IPS-18a (cell line): ENCODE measurements around the gene SLC28A1.

Experiments
- H3K27ac ChIP-seq: one replicate; pipeline ENCODE4 v1.5.1; 2013; ENCODE audit warnings: low read length
- H3K27me3 ChIP-seq: one replicate; pipeline ENCODE4 v1.6.1; 2013; ENCODE audit warnings: mild to moderate bottlenecking, low read length; ENCODE audit not compliant: control insufficient read depth, insufficient read depth
- H3K36me3 ChIP-seq: one replicate; pipeline ENCODE4 v1.6.1; 2013; ENCODE audit warnings: low read depth, low read length; ENCODE audit not compliant: control insufficient read depth
- H3K4me1 ChIP-seq: one replicate; pipeline ENCODE4 v1.6.1; 2013; ENCODE audit warnings: low read depth, low read length; ENCODE audit not compliant: control insufficient read depth
- H3K4me3 ChIP-seq: one replicate; pipeline ENCODE4 v1.5.1; 2013; ENCODE audit warnings: low read length
- H3K9ac ChIP-seq: one replicate; pipeline ENCODE4 v1.6.1; 2013; ENCODE audit warnings: mild to moderate bottlenecking, low read length, moderate library complexity
- H3K9me3 ChIP-seq: one replicate; pipeline ENCODE4 v1.6.1; 2013; ENCODE audit warnings: low read depth, low read length; ENCODE audit not compliant: control insufficient read depth

Gene SLC28A1

DNA sequence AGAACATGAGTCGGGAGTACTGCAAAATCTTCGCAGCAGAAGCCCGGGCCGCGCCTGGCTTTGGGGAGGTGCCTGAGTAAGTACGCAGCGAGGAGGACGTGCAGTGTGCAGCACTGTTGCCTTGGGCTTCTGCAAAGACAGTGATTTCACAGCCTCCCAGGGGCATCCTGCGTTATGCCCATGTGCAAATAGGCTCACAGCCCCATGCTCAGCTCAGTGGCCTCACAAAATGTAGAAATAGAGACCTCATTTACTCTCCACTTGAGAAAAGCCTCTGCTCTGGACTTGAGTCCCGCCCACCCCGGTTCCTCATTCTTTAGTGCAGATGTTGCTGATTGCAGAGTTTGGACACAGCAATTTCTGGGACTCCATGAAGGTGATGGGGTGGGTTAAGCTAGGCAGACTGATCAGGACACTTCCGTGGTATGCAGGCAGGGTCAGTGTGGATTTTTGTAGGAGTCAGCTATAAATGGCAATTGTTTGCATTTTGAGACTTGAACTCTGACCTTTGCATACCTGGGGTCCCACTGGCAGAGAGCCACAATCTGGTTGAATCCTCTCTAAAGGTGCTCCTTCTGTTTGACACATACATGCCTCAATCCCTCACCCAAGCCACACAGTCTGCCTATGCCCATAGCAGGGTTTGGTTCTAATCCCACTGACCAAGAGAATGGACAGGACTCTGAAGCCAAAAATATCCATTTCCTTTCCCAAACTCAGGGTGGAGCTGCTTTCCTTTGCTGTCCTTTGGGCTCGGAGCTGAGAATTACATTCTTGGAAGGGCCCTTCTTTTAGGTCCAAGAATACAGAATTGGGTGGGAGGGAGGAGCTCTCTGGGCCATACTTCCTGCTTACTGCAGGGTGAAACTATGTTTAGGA lies 20.7 kb upstream of the SLC28A1 start:
- no peak overlapping the region for H3K4me3 ChIP-seq
- no peaks in the 10 kb centered on the region for H3K27me3 ChIP-seq
- H3K27ac ChIP-seq: no peak overlapping the region
- H3K9me3 ChIP-seq: no peaks in the 10 kb centered on the region
- no peaks in the 10 kb centered on the region for H3K36me3 ChIP-seq
- H3K9ac ChIP-seq: no peak overlapping the region
- H3K4me1 ChIP-seq: no peaks in the 10 kb centered on the region

DNA sequence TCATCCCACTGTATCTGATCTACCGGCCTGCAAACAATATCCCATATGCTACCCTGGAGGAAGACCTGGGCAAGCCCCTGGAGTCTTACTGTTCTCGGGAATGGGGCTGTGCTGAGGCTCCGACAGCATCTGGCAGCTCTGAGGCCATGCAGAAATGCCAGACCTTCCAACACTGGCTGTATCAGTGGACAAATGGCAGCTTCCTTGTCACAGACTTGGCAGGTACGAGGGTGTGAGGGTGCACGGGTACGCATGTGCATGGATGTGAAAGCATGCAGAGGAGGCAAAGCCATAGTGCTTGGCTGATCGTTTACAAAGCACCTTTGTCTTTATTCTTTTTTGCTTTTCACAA lies 20.0 kb upstream of the SLC28A1 start:
- H3K27me3 ChIP-seq: no peaks in the 10 kb centered on the region
- H3K9ac ChIP-seq: no peak overlapping the region
- H3K36me3 ChIP-seq: no peaks in the 10 kb centered on the region
- H3K4me3 ChIP-seq: no peak overlapping the region
- H3K27ac ChIP-seq: no peak overlapping the region
- H3K9me3 ChIP-seq: no peaks in the 10 kb centered on the region
- no peaks in the 10 kb centered on the region for H3K4me1 ChIP-seq

DNA sequence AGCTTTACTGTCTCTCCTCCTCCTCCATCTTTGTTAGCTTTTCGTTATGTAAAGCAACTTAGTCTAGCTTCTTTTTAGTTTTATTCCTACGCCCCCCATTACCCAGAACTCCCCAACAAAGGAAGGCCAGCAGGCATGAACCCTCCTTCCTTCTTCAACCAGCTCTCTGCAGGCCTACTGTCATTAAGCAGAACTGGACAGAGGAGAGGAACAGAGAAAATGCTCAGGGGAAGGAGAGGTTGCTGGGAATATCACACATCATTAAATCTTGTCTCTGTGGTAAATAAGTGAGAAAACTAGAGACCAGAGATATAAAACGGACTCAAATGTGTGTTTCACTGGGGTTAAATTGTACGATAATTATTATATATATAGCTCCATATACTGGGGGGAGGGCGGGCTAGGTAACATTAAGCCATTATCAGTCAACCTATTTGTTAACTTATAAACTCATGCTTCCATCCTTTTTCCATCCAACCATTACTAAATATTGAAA lies 19.3 kb upstream of the SLC28A1 start:
- Histone ChIP-seq H3K27me3 (no peaks in the 10 kb centered on the region), H3K9ac (no peak overlapping the region), H3K4me3 (no peak overlapping the region), H3K4me1 (no peaks in the 10 kb centered on the region), H3K27ac (no peak overlapping the region), H3K36me3 (no peaks in the 10 kb centered on the region), H3K9me3 (no peaks in the 10 kb centered on the region)

DNA sequence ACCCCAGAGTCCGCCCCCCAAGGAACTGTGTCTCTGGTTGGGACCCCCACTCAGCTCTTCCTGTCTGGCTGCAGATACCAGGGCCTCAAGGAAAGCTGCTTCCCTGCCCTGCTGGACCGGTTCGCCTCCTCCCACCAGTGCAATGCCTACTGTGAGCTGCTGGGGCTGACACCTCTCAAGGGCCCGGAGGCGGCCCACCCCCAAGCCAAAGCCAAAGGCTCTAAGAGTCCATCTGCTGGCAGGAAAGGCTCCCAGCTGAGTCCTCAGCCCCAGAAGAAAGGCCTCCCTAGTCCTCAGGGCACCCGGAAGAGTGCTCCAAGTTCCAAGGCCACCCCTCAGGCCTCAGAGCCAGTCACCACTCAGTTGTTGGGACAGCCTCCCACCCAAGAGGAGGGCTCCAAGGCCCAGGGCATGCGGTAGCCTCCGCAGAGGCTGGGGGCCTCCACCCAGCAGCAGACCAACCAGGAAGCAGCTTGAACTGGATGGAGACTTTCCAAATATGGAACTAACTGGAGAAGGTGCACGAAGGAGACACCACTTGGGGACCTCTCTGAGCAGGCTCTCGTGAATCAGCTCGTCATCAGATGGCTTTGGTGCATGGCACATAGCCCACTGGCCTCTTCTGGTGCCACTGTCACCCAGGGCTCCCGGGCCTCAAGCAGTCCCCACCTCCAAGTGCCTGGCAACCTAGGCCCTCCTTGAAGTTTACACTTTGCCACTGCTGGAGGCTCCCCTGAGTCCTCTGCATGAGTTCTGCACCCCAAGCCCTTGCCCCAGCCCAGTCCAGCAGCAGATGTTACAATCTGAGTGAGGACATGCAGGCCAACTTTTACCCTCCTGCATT lies 16.2 kb upstream of the SLC28A1 start:
- no peaks in the 10 kb centered on the region for H3K4me1 ChIP-seq
- H3K36me3 ChIP-seq: no peaks in the 10 kb centered on the region

DNA sequence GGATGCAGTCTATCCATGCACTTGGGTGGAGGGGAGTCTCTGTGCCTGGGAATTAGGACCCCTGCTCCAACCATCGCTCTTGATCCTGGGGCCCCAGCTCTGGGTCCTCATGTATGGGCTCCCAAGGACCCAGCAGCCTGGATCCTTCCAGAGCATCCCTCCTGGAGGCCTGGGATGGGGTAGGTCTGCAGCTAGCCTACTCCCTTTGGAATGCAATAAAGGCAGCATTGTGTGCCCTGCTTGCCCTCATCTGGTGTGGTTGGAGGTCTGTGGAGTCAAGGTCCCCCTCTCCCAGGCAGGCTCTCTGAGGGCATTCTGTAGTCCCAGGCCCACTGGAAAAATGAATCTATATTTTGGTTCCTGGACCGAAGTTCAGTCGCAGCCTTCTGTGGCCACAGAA lies 15.0 kb upstream of the SLC28A1 start:
- no peaks in the 10 kb centered on the region for H3K27me3 ChIP-seq
- H3K4me1 ChIP-seq: no peaks in the 10 kb centered on the region
- H3K9ac ChIP-seq: no peak overlapping the region
- H3K36me3 ChIP-seq: no peaks in the 10 kb centered on the region
- H3K4me3 ChIP-seq: no peak overlapping the region
- H3K9me3 ChIP-seq: no peaks in the 10 kb centered on the region
- H3K27ac ChIP-seq: no peak overlapping the region

More for the DNA sequence above, 16.2 kb upstream of the SLC28A1 start:
- H3K9me3 ChIP-seq: no peaks in the 10 kb centered on the region
- no peak overlapping the region for H3K4me3 ChIP-seq
- no peaks in the 10 kb centered on the region for H3K27me3 ChIP-seq
- H3K9ac ChIP-seq: no peak overlapping the region
- no peak overlapping the region for H3K27ac ChIP-seq

DNA sequence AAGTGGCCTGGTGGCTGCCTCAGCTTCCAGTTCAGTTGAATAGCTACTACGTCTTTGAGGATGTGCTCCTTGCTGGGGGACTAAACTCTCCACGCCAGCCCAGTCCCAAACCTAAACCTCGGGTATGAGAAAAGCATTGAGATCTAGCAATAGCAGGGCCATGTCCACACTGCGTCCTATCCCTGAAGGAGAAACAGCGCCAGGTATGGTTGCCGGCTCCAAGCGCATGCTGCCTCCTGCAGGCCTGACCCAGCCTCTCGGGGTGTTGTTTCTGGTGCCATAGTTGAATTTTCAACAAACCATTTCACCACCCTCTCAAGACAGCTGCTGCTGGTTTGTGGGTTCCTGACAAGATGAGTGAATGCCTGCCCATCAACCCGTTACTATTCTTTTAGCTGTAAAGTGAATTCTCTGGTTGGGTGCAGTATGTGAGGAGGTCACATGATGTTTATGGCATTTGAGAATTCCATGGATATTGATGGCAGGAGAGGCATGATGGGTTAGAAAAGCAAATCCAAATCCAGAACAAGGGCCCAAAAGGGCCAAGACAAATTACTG lies 13.0 kb upstream of the SLC28A1 start:
- Histone ChIP-seq H3K36me3 (no peaks in the 10 kb centered on the region), H3K9me3 (no peaks in the 10 kb centered on the region), H3K4me3 (no peak overlapping the region), H3K4me1 (no peaks in the 10 kb centered on the region), H3K9ac (no peak overlapping the region), H3K27me3 (no peaks in the 10 kb centered on the region), H3K27ac (no peak overlapping the region)

DNA sequence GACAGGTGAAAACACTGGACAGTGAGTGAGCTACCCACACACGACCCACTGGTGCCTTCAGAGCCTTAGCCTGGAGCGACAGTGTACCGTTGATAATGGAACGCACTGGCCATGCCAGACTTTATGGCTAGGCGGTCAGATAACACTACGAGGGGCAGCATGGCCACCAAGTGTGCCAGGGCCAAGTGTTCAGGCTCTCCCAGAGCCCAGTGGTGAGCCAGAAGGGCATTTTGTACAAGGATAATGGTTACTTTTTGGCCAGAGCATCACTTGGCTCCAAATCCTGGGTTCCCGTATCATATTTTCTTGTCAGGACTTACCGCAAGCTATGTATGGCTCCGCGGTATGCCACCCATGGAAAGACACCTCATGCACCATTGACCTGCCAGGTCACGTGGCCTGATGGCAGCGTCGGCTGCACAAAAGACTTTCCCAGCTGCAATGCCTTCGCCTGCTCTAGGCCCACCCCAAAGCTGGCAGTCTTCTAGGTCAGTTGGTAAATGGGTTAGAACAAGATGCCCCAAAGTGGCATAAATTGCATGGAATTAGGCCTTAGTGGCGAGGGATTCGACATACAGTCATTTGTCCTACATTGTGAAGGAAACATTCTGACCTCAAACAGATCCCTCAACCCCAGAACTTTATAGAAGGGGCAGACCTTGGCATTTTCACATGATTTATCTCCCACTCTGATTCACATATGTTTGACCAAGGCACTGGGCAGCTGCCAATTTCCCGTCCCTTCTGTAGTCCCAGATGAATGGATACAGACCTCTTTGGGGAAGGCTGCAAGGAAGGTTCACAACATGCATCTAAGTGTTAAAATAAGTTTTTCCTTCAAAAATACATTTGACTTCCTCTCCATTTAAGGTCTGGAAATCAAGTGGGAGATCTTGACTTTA lies 12.2 kb upstream of the SLC28A1 start:
- no peak overlapping the region for H3K9ac ChIP-seq
- no peaks in the 10 kb centered on the region for H3K4me1 ChIP-seq
- H3K36me3 ChIP-seq: no peaks in the 10 kb centered on the region
- no peak overlapping the region for H3K27ac ChIP-seq
- no peaks in the 10 kb centered on the region for H3K27me3 ChIP-seq
- no peaks in the 10 kb centered on the region for H3K9me3 ChIP-seq
- no peak overlapping the region for H3K4me3 ChIP-seq

DNA sequence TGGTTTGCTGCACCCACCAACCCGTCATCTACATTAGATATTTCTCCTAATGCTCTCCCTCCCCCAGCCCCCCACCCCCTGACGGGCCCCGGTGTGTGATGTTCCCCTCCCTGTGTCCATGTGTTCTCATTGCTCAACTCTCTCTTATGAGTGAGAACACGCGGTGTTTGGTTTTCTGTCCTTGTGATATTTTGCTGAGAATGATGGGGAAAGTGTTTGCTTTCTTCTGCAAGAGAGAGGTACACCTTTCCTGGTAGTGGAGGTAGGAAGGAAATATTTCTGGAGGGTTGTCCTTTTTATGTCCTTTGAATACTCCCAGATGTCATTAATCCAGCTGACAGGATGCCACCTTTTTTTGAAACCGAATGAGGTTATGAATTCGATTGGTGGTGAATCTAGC lies 10.5 kb upstream of the SLC28A1 start:
- H3K9ac ChIP-seq: no peak overlapping the region
- H3K9me3 ChIP-seq: no peaks in the 10 kb centered on the region
- H3K27ac ChIP-seq: no peak overlapping the region
- no peaks in the 10 kb centered on the region for H3K36me3 ChIP-seq
- no peaks in the 10 kb centered on the region for H3K27me3 ChIP-seq
- H3K4me1 ChIP-seq: no peaks in the 10 kb centered on the region
- H3K4me3 ChIP-seq: no peak overlapping the region

DNA sequence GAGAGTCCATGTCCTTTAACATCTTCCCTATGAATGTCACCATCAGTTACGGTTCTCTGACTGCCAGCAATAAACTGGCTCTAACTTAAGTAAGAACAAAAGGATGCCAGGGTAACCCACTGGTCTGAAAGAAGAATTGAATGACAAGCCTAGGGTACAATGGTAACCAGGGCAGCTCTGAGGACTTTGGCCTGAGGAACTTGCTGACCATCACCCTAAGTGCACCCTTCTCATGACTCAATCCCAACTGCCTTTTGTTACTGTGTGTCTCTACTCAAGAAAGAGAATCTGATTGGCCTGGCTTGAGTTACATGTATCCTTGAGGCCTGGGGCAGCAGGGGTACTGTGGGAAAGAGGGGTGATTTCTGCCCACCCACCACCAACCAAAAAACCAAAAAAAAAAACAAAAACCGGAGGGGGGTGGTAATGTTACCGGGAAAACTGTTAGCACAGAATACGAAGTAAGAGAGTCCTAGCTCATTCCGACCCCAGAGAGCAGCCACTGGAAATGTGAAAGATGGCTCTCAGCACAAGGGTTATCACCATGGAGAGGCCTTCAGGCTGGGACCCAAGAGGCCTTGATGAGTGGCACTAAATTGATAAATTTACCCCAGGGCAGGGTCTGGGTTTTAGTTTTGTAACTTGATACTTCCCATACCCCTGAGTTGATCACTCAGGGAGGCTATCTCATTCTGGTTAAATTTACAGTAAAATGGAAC lies 9.3 kb upstream of the SLC28A1 start:
- Histone ChIP-seq H3K9me3 (no peaks in the 10 kb centered on the region), H3K36me3 (no peaks in the 10 kb centered on the region), H3K27ac (no peak overlapping the region), H3K4me1 (no peaks in the 10 kb centered on the region), H3K27me3 (no peaks in the 10 kb centered on the region), H3K9ac (no peak overlapping the region), H3K4me3 (no peak overlapping the region)

DNA sequence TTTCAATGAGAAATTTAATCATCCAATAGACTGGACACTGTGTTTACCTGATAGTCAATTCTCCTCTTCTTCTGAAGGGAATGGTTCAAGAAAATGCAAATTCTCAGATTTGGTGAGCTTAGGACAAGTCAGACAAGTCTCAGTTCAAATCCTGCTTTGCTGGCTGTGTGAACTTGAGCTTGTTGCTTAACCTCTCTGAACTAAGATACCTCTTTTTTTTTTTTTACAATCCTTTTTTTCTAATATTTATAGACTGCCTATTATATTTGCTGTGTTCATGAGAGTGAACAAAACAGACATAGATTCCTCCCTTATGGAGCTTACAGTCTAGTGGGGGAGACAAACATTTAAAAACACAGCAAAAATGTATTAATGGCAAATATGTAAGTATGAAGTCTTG lies 8.2 kb upstream of the SLC28A1 start:
- Histone ChIP-seq H3K9ac (no peak overlapping the region), H3K4me3 (no peak overlapping the region), H3K27ac (no peak overlapping the region), H3K27me3 (no peaks in the 10 kb centered on the region), H3K9me3 (no peaks in the 10 kb centered on the region), H3K4me1 (no peaks in the 10 kb centered on the region), H3K36me3 (no peaks in the 10 kb centered on the region)
